HepG2 (cell line): ENCODE measurements around the gene APOC1. TPM values are rescaled to one million over a fixed set of nuclear protein-coding genes. Genes with fewer than 3 reads are reported as not detected.
A peak's percentile ranks its signal among the peaks of the same experiment; 100 is the strongest.

ENCODE experiments used
- ATAC-seq: fragments of 200-7000 bp; cut with Tn5 transposase; 3 replicates; pipeline ENCODE4 v1.9.1; 2020; ENCODE audit warnings: mild to moderate bottlenecking, moderate library complexity
- BruUV-seq: library from RNA; stranded (reverse); fragments of 400-500 nt; replicated peaks from 2 replicates; lab custom pipeline; 2021; lab: Mats Ljungman, UMichigan
- CTCF ChIA-PET: fragments of 300-600 bp; formaldehyde crosslinking; extraction: SDS; loops from one replicate; lab custom pipeline; 2021; ENCODE audit warnings: low total read pairs, inconsistent platforms, low intra/inter-chr PET ratio; lab: Yijun Ruan, JAX
- POLR2A ChIA-PET: fragments of 350-600 bp; sonication (Branson Sonifier 250); formaldehyde crosslinking; loops from one replicate; lab custom pipeline; 2020; ENCODE audit warnings: antibody characterized with exemption, inconsistent platforms; lab: Yijun Ruan, JAX
- DNase-seq: peaks from one replicate; pipeline ENCODE4 v3.0.0-alpha.2; 2015; ENCODE audit warnings: low spot score
- FAIRE-seq: peaks from 3 replicates; lab custom pipeline; 2011; peaks lifted over from hg19 to GRCh38; lab: Jason Lieb, UNC
- H2AFZ ChIP-seq: one replicate; pipeline ENCODE4 v1.6.1; 2011; ENCODE audit warnings: low read length, inconsistent platforms
- H3K27ac ChIP-seq: fragments of 300-600 bp; 3 replicates; pipeline ENCODE4 v1.8.0; 2011; ENCODE audit warnings: mixed run types, mild to moderate bottlenecking, mixed read lengths, low read length, inconsistent platforms; ENCODE audit not compliant: insufficient read depth; ENCODE audit errors: extremely low read length
- H3K27me3 ChIP-seq, 2 experiments: fragments of 200-600 bp in 1 of 2; 2 replicates in 1 of 2; 3 replicates in 1 of 2; pipeline versions ENCODE4 v1.6.0 to v1.8.0; 2011; ENCODE audit warnings: low read length in 2 of 2, mild to moderate bottlenecking in 2 of 2, moderate library complexity in 2 of 2, inconsistent platforms in 1 of 2; ENCODE audit not compliant: insufficient read depth in 2 of 2, control insufficient read depth in 1 of 2
- H3K36me3 ChIP-seq, 2 experiments: fragments of 200-600 bp in 1 of 2; replicated peaks in 1 of 2; 2 replicates in 1 of 2; 3 replicates in 1 of 2; pipeline versions ENCODE4 v1.5.1 to v1.8.0; 2011; ENCODE audit warnings: low read length in 2 of 2, inconsistent platforms in 1 of 2; ENCODE audit not compliant: insufficient read depth in 2 of 2, control insufficient read depth in 1 of 2
- H3K4me1 ChIP-seq: 2 replicates; pipeline ENCODE4 v1.5.1; 2012; ENCODE audit warnings: low read length, inconsistent platforms; ENCODE audit not compliant: insufficient read depth
- H3K4me2 ChIP-seq: 2 replicates; pipeline ENCODE4 v1.6.0; 2011; ENCODE audit warnings: low read depth, low read length, inconsistent platforms
- H3K4me3 ChIP-seq, 3 experiments: fragments of 200-600 bp in 1 of 3; sonication (generic), shearing (Covaris generic) in 1 of 3; replicated peaks in 1 of 3; 2 replicates each; pipeline ENCODE4 v1.5.1; 2011 to 2016; ENCODE audit warnings: low read length in 3 of 3, inconsistent platforms in 2 of 3, low read depth in 2 of 3, mild to moderate bottlenecking in 2 of 3, control low read depth in 1 of 3, mixed read lengths in 1 of 3; ENCODE audit not compliant: insufficient read depth in 1 of 3
- H3K79me2 ChIP-seq: one replicate; pipeline ENCODE4 v1.6.1; 2011; ENCODE audit warnings: low read length, inconsistent platforms; ENCODE audit not compliant: insufficient read depth
- H3K9ac ChIP-seq: 2 replicates; pipeline ENCODE4 v1.6.0; 2011; ENCODE audit warnings: mild to moderate bottlenecking, low read depth, low read length, inconsistent platforms; ENCODE audit not compliant: insufficient read depth
- H3K9me3 ChIP-seq: 2 replicates; pipeline ENCODE4 v1.5.1; 2012; ENCODE audit warnings: mild to moderate bottlenecking, low read length
- H4K20me1 ChIP-seq: 2 replicates; pipeline ENCODE4 v1.6.0; 2011; ENCODE audit warnings: inconsistent platforms, mild to moderate bottlenecking, low read length, moderate library complexity; ENCODE audit not compliant: insufficient read depth
- HNF4A ChIP-seq: sonication (generic); formaldehyde crosslinking; IDR thresholded peaks from 2 replicates; pipeline ENCODE4 v1.4.0; 2020; ENCODE audit warnings: missing genetic modification reagents
- SALL1 ChIP-seq: sonication (generic); formaldehyde crosslinking; IDR thresholded peaks from 2 replicates; pipeline ENCODE4 v1.8.0; 2022; ENCODE audit warnings: mild to moderate bottlenecking, missing genetic modification reagents
- SIN3B ChIP-seq: fragments of 150-350 bp; IDR thresholded peaks from 2 replicates; pipeline ENCODE4 v1.6.1; 2014; ENCODE audit warnings: low read length
- THYN1 ChIP-seq: sonication (generic); formaldehyde crosslinking; IDR thresholded peaks from 2 replicates; pipeline ENCODE4 v1.8.1; 2023; ENCODE audit warnings: low read depth, mild to moderate bottlenecking, moderate library complexity, missing genetic modification reagents, borderline replicate concordance
- ZBTB38 ChIP-seq: sonication (generic); formaldehyde crosslinking; IDR thresholded peaks from 2 replicates; pipeline ENCODE4 v1.5.1; 2020; ENCODE audit warnings: mild to moderate bottlenecking, missing genetic modification reagents
- ZNF7 ChIP-seq: IDR thresholded peaks from 2 replicates; pipeline ENCODE4 v1.6.1; 2016; ENCODE audit warnings: missing biosample characterization, missing genetic modification reagents
- WGBS: methylation state at CpG from one replicate; pipeline ENCODE4 v1.1.6; 2017; ENCODE audit warnings: low lambda C conversion rate; 5-methylcytosine and 5-hydroxymethylcytosine counted together
- in situ Hi-C: cut with HindIII; loops from 2 replicates; pipeline ENCODE4 v1.10.0; 2017; ENCODE audit warnings: low pct_unique_long_range_greater_than_20kb; ENCODE audit not compliant: extremely low pct_ligation_motif_present
- intact Hi-C: fragments of 100-400 bp; cut with micrococcal nuclease; formaldehyde crosslinking; loops from one replicate; pipeline ENCODE4 v1.10.0; 2022; ENCODE audit not compliant: unreplicated experiment
- polyA plus RNA-seq, 8 experiments: library from polyadenylated mRNA; depleted of rRNA in 3 of 8; stranded (reverse) in 7 of 8; unstranded in 1 of 8; fragments of >200 nt; fragmentation: Illumina TruSeq in 4 of 8; extraction: Trizol in 4 of 8; gene quantifications; 2 replicates each; pipeline versions ENCODE4 v1.2.1 to v1.2.3, GENCODE V29; 2011 to 2016; ENCODE audit warnings: low read depth in 4 of 8, missing spikeins in 1 of 8, mixed read lengths in 1 of 8; ENCODE audit not compliant: insufficient read depth in 1 of 8
- total RNA-seq, 5 experiments: library from RNA; depleted of rRNA; stranded (reverse); fragments of >200 nt; fragmentation: Illumina TruSeq; extraction: Trizol; gene quantifications; 2 replicates each; pipeline ENCODE4 v1.2.3, GENCODE V29; 2016; ENCODE audit warnings: low read depth in 1 of 5
- TF ChIP-seq, protein P1 (sequence below): IDR thresholded peaks from 2 replicates; pipeline ENCODE4 v1.6.1; 2012; ENCODE audit warnings: inconsistent platforms
- TF ChIP-seq, protein P2 (sequence below): sonication (generic); formaldehyde crosslinking; IDR thresholded peaks from 2 replicates; pipeline ENCODE4 v1.5.1; 2020; ENCODE audit warnings: mild to moderate bottlenecking, missing genetic modification reagents, moderate library complexity
- TF ChIP-seq, protein P3 (sequence below): sonication (generic); formaldehyde crosslinking; IDR thresholded peaks from 2 replicates; pipeline ENCODE4 v1.5.0; 2020; ENCODE audit warnings: mild to moderate bottlenecking, missing genetic modification reagents

The APOC1 gene
- total and polyA plus RNA-seq, 2 of the 13 experiments (the other 11 are each of a cell fraction or from before 2014, with no cell fraction given) = 600 to 1,235 TPM

DNA sequence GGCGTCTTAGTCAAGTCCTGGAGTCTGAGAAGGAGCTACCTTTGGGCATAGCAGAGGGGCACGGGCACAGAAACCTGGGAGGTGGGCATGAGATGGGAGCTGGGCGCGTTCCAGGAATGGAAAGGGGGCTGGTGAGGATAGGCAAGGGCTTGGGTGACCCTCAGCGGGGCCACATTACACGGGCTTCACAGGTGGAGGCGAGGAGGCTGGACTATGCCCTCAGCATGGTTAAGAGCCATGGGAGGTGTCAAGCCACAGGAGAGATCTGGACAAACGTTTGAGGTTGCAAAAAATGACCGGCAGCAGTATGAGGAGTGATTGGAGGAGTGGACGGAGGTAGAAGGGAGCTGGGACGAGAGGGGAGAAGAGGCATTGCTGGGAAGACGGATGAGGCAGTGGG lies 46.8 kb upstream of the APOC1 start:
- H3K9me3 ChIP-seq = no peaks in the 10 kb centered on the region
- H2AFZ ChIP-seq = no peak overlapping the region
- intact Hi-C loops = no loop called here
- ATAC-seq (0 out of 3 replicates have a peak, but pooled peaks have one; percentile 14), DNase-seq (no peak), FAIRE-seq (no peak)
- WGBS = 73% methylated on average over 12 of the region's 12 CpGs
- BruUV-seq = no TSS peak
- ChIA-PET POLR2A (interaction anchor here (1.2 to 4.5 kb wide), 3 partner anchors 9 to 23 kb away, joined by 3 to 36 read pairs (median 10); partner anchors contain the start of gene TOMM40), CTCF (no interaction called here)
- no peak overlapping the region for H3K9ac ChIP-seq
- H3K4me1 ChIP-seq = peaks cover 59% of the 10 kb centered on the region
- H3K27me3 ChIP-seq = no peaks in the 10 kb centered on the region
- no peak overlapping the region for H3K4me2 ChIP-seq
- no peak overlapping the region for H3K4me3 ChIP-seq
- H4K20me1 ChIP-seq = no peaks in the 10 kb centered on the region
- in situ Hi-C loops = no loop called here
- TF ChIP-seq, protein P1, sequence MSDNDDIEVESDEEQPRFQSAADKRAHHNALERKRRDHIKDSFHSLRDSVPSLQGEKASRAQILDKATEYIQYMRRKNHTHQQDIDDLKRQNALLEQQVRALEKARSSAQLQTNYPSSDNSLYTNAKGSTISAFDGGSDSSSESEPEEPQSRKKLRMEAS = peak; percentile 35; the same call in 1 of the 2 replicates
- TF ChIP-seq, protein P2, sequence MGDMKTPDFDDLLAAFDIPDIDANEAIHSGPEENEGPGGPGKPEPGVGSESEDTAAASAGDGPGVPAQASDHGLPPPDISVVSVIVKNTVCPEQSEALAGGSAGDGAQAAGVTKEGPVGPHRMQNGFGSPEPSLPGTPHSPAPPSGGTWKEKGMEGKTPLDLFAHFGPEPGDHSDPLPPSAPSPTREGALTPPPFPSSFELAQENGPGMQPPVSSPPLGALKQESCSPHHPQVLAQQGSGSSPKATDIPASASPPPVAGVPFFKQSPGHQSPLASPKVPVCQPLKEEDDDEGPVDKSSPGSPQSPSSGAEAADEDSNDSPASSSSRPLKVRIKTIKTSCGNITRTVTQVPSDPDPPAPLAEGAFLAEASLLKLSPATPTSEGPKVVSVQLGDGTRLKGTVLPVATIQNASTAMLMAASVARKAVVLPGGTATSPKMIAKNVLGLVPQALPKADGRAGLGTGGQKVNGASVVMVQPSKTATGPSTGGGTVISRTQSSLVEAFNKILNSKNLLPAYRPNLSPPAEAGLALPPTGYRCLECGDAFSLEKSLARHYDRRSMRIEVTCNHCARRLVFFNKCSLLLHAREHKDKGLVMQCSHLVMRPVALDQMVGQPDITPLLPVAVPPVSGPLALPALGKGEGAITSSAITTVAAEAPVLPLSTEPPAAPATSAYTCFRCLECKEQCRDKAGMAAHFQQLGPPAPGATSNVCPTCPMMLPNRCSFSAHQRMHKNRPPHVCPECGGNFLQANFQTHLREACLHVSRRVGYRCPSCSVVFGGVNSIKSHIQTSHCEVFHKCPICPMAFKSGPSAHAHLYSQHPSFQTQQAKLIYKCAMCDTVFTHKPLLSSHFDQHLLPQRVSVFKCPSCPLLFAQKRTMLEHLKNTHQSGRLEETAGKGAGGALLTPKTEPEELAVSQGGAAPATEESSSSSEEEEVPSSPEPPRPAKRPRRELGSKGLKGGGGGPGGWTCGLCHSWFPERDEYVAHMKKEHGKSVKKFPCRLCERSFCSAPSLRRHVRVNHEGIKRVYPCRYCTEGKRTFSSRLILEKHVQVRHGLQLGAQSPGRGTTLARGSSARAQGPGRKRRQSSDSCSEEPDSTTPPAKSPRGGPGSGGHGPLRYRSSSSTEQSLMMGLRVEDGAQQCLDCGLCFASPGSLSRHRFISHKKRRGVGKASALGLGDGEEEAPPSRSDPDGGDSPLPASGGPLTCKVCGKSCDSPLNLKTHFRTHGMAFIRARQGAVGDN = peak; percentile 62
- peak; percentile 63 for TF ChIP-seq ZNF7 (CRISPR knock-in tag)
- TF ChIP-seq HNF4A (CRISPR knock-in tag) = peak; percentile 25; the same call in 1 of the 2 replicates
- no peak for TF ChIP-seq THYN1 (CRISPR knock-in tag)
- peak; percentile 14; the same call in 1 of the 2 replicates for TF ChIP-seq SALL1 (CRISPR knock-in tag)
- TF ChIP-seq, protein P3, sequence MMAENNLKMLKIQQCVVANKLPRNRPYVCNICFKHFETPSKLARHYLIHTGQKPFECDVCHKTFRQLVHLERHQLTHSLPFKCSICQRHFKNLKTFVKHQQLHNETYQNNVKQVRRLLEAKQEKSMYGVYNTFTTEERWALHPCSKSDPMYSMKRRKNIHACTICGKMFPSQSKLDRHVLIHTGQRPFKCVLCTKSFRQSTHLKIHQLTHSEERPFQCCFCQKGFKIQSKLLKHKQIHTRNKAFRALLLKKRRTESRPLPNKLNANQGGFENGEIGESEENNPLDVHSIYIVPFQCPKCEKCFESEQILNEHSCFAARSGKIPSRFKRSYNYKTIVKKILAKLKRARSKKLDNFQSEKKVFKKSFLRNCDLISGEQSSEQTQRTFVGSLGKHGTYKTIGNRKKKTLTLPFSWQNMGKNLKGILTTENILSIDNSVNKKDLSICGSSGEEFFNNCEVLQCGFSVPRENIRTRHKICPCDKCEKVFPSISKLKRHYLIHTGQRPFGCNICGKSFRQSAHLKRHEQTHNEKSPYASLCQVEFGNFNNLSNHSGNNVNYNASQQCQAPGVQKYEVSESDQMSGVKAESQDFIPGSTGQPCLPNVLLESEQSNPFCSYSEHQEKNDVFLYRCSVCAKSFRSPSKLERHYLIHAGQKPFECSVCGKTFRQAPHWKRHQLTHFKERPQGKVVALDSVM (CRISPR knock-in tag) = peak; percentile 64; the same call in 1 of the 2 replicates
- no peak for TF ChIP-seq SIN3B
- peak; percentile 72; the same call in 1 of the 2 replicates for TF ChIP-seq ZBTB38 (CRISPR knock-in tag)
- H3K79me2 ChIP-seq = peaks cover 4% of the 10 kb centered on the region
- H3K27ac ChIP-seq = peak overlapping the region; percentile 57
- peaks cover 11 to 35% of the 10 kb centered on the region in 2 experiments; a peak in 4 of 5 replicates for H3K36me3 ChIP-seq
